Measurements from ENCODE around the gene PCK1.

Gene PCK1

GRCh38 chr20:57540890-57541580 lies 19.9 kb upstream of the PCK1 start:
- Histone ChIP-seq H3K4me3 (ENCODE audit: low read length) (no peak overlapping the region), H3K36me3 (replicated peaks; ENCODE audit: low read depth, low read length) (no peaks in the 10 kb centered on the region), H4K20me1 (ENCODE audit: insufficient read depth, low read length) (no peaks in the 10 kb centered on the region), H3K4me1 (ENCODE audit: low read length) (no peaks in the 10 kb centered on the region), H3K27ac (ENCODE audit: low read length) (no peak overlapping the region), H3K4me2 (ENCODE audit: low read length) (no peak overlapping the region), H3K9ac (ENCODE audit: low read length) (no peak overlapping the region), H2AFZ (ENCODE audit: low read depth, low read length) (no peak overlapping the region), H3K9me3 (ENCODE audit: insufficient read depth, low read length) (no peaks in the 10 kb centered on the region), H3K27me3 (ENCODE audit: low read depth, low read length) (peaks cover 89% of the 10 kb centered on the region), H3K79me2 (ENCODE audit: low read length) (no peaks in the 10 kb centered on the region)
- TF ChIP-seq CTCF (IDR thresholded peaks at IDR 0.05; ENCODE audit: low read depth, low read length) (no peak), EZH2phosphoT487 (IDR thresholded peaks at IDR 0.05; ENCODE audit: low read depth) (no peak)

- H3K27me3 ChIP-seq (ENCODE audit: low read depth, low read length): peaks cover 90% of the 10 kb centered on the region
These were observed 17.2 kb upstream of the PCK1 start for GRCh38 chr20:57543754-57544153.

GRCh38 chr20:57544838-57545564 lies 15.9 kb upstream of the PCK1 start:
- no peak overlapping the region for H3K27ac ChIP-seq (ENCODE audit: low read length)
- no peak overlapping the region for H2AFZ ChIP-seq (ENCODE audit: low read depth, low read length)
- no peaks in the 10 kb centered on the region for H3K4me1 ChIP-seq (ENCODE audit: low read length)
- H3K9ac ChIP-seq (ENCODE audit: low read length): no peak overlapping the region
- no peak for TF ChIP-seq CTCF (IDR thresholded peaks at IDR 0.05; ENCODE audit: low read depth, low read length)
- no peak for TF ChIP-seq EZH2phosphoT487 (IDR thresholded peaks at IDR 0.05; ENCODE audit: low read depth)
- 0 out of 2 replicates have a peak, but pooled peaks cover 5% of the 10 kb centered on the region for H4K20me1 ChIP-seq (ENCODE audit: insufficient read depth, low read length)
- H3K4me3 ChIP-seq (ENCODE audit: low read length): no peak overlapping the region
- no peaks in the 10 kb centered on the region for H3K36me3 ChIP-seq (replicated peaks; ENCODE audit: low read depth, low read length)
- H3K9me3 ChIP-seq (ENCODE audit: insufficient read depth, low read length): no peaks in the 10 kb centered on the region
- H3K79me2 ChIP-seq (ENCODE audit: low read length): no peaks in the 10 kb centered on the region
- H3K4me2 ChIP-seq (ENCODE audit: low read length): no peak overlapping the region
- H3K27me3 ChIP-seq (ENCODE audit: low read depth, low read length): peaks cover 93% of the 10 kb centered on the region

More at GRCh38 chr20:57543754-57544153, 17.2 kb upstream of the PCK1 start:
- H3K4me1 ChIP-seq (ENCODE audit: low read length): no peaks in the 10 kb centered on the region
- 0 out of 2 replicates have a peak, but pooled peaks cover 5% of the 10 kb centered on the region for H4K20me1 ChIP-seq (ENCODE audit: insufficient read depth, low read length)
- no peak overlapping the region for H3K4me2 ChIP-seq (ENCODE audit: low read length)
- no peaks in the 10 kb centered on the region for H3K9me3 ChIP-seq (ENCODE audit: insufficient read depth, low read length)
- no peaks in the 10 kb centered on the region for H3K79me2 ChIP-seq (ENCODE audit: low read length)
- no peak overlapping the region for H3K9ac ChIP-seq (ENCODE audit: low read length)
- no peak overlapping the region for H3K4me3 ChIP-seq (ENCODE audit: low read length)
- TF ChIP-seq EZH2phosphoT487 (IDR thresholded peaks at IDR 0.05; ENCODE audit: low read depth) (no peak), CTCF (IDR thresholded peaks at IDR 0.05; ENCODE audit: low read depth, low read length) (no peak)
- no peak overlapping the region for H2AFZ ChIP-seq (ENCODE audit: low read depth, low read length)
- no peak overlapping the region for H3K27ac ChIP-seq (ENCODE audit: low read length)
- no peaks in the 10 kb centered on the region for H3K36me3 ChIP-seq (replicated peaks; ENCODE audit: low read depth, low read length)

- H3K4me2 ChIP-seq (ENCODE audit: low read length): no peak overlapping the region
- no peaks in the 10 kb centered on the region for H3K36me3 ChIP-seq (replicated peaks; ENCODE audit: low read depth, low read length)
- no peaks in the 10 kb centered on the region for H3K79me2 ChIP-seq (ENCODE audit: low read length)
- no peak overlapping the region for H3K4me3 ChIP-seq (ENCODE audit: low read length)
- H2AFZ ChIP-seq (ENCODE audit: low read depth, low read length): no peak overlapping the region
- TF ChIP-seq EZH2phosphoT487 (IDR thresholded peaks at IDR 0.05; ENCODE audit: low read depth) (no peak), CTCF (IDR thresholded peaks at IDR 0.05; ENCODE audit: low read depth, low read length) (no peak)
- peaks cover 94% of the 10 kb centered on the region for H3K27me3 ChIP-seq (ENCODE audit: low read depth, low read length)
- H3K9ac ChIP-seq (ENCODE audit: low read length): no peak overlapping the region
- no peak overlapping the region for H3K27ac ChIP-seq (ENCODE audit: low read length)
- H3K9me3 ChIP-seq (ENCODE audit: insufficient read depth, low read length): no peaks in the 10 kb centered on the region
- no peaks in the 10 kb centered on the region for H3K4me1 ChIP-seq (ENCODE audit: low read length)
- H4K20me1 ChIP-seq (ENCODE audit: insufficient read depth, low read length): 0 out of 2 replicates have a peak, but pooled peaks cover 5% of the 10 kb centered on the region
These were observed 14.8 kb upstream of the PCK1 start for GRCh38 chr20:57545927-57546662.

All from OCI-LY3 (cell line).